NCI-H2107 (cell line): ENCODE data around the gene KRT85.

Experiments used
- DNase-seq: peaks from one replicate; lab custom pipeline; 2025; lab: John Stamatoyannopoulos, UW

The KRT85 gene

DNA sequence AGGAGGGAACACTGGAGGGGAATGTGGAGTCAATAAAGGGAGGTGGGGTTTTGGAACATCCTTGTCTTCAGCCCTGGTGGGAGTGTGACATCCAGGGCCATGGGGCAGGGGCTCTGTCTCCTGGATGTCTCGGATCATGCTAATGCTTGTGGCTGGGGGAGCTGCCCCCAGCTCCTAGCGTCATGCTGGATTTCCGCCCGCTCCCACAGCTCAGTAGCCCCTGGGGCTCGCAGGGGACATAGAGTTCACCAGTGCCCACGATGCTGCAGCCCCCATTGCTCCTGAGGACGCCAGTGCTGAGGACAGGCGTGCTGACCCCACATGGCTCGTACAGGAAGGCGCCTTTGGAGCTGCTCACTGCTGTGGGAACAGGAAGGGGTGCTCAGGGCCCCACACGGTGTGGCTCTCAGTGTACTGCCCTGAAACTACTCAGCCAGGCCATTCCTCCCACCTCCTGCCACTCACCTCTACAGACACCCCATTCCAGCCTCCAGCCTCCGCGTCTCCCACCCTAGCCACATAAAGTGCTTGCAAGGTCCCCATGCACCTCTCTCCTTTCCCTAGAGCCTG lies 27.6 kb upstream of the KRT85 start:
- no peak for DNase-seq

DNA sequence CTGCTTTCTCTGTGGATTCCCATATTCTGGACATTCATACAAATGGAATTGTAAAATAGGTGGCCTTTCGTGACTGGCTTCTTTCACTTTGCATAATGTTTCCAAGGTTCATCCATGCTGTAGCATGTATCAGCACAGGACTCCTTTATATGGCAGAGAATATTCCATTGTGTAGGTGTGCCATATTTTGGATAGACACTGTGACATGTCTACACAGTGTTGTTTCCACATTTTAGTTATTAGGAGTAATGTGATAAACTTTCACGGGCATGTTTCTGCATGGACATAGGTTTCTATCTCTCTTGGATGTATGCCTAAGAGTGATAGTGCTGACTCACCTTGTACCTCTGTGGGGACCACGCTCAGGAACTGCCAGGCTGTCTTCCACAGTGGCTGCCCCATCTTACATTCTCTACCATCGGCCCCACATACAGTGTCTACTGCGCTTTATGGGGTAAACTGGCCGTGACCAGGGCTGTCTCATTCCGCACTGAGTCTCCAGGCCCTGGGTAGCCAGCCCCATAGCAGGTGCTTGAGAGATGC lies 25.3 kb upstream of the KRT85 start:
- DNase-seq, result no peak

DNA sequence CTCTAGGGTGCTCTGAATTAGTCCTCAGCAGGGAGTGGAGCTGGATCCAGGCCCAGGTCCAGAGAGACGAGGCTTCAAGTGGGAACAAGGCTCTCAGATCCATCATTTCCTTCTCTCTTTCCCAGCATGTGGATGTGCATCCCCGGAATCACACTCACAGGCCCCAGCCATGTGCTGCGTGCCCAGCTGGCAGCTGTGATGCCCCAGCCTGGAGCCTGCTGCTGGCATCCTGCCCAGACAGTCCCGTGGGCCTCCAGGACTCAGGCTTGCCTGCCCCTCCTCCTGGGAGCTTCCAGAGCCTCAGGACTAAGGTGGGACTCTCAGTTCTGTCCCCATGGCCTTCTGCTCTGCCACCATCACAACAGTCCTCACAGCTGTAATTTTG lies 24.3 kb upstream of the KRT85 start:
- DNase-seq, result peak; percentile 53

DNA sequence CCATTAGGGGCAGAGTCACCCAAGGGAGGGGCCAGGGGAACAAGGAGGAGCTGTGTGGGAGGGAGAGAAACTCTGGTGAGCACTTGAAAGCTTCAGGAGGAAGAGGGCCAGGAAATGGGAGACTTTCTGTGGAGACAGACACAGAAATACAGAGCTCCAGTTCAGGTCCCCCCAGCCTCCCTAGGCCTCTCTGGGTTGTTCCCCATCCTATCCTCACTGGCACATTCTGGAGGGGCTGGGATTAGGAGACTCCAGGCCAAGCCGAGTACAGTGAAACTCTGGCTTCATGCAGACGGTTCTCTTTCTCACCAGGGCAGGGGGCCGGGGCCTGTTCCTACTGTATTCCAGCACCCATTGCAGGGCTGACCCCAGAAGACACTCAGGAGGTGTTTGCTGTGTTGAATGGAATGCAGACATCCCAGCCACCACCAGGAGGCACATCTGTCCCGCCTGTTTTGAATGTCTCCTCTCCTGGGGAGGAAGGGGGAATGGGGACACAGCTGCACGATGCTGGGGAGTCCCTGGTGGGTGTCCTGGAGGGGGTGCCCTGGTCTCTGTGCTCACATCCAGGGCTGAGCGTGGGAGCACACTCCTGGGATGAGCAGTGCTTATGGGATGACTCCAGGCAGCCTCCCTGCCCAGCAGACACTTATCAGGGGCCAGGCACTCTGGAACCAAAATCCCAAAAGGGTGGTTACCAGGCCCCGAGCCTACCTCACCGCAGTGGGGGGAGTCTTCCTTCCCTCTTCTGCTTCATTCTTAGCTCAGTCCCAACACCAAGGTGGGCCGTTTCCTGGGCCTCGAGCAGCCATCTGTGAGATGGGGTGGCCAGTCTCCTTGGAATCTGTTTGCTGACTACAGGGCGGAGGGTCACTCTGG lies 23.7 kb upstream of the KRT85 start:
- no peak for DNase-seq

DNA sequence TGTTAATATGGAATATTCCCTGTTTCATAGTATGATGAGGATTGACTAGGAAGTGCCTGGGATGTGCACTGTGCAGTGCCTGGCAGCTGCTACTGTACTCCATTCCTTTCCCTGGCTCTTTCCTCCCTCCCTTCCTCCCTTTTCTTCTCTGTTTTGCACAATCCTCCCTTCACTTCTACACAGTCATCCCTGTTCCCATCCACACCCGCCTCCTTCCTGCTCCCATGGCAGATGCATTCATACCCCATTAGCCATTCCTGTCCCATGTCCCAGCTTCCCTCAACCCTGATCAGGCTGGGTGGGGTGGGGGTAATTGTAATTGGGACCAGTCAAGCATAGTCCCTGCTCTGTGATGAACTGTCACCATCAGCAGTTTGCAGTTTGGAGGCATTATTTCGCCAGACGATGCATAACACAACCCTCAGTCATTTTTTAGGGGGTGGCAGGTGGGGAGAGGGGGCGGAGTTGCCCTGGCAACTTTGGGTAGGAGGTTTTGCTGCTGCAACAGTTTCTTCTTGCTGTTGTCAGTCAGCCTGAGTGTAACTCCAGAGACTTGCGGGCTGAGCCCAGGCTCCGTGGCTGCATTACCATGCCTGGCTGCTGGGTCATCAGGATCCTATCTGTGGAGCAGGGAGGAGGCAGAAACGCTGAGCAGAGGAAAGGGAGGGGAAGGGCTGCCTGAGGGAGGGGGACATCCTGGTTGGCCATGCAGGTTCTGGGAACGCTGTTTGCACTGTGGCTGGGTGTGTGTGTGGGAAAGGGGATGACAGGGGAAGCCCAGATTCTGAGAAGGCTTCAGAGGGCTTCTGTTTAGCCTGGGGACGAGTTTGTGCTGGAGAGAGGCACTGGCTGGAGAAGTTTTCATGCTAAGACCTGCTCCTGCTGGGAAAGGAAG lies 22.3 kb upstream of the KRT85 start:
- DNase-seq, result no peak

DNA sequence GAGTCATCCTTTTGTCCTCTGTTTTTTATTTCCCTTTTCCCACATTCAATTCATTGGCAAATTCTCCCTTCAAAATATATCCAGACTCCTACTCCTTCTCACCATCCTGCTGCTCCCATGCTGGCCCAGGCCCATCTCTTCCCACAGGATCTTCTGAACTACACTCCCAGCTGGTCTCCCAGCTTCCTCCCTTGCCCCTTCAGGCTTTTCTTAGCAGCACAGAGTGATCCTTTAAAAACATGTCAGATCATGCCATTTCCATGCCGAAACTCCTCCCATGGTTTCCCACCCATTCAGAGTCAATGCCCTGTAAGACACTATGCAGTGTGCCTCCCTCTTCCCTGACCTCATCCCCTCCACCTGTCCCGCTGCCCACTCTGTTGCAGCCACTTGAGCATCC lies 20.6 kb upstream of the KRT85 start:
- DNase-seq, result no peak

DNA sequence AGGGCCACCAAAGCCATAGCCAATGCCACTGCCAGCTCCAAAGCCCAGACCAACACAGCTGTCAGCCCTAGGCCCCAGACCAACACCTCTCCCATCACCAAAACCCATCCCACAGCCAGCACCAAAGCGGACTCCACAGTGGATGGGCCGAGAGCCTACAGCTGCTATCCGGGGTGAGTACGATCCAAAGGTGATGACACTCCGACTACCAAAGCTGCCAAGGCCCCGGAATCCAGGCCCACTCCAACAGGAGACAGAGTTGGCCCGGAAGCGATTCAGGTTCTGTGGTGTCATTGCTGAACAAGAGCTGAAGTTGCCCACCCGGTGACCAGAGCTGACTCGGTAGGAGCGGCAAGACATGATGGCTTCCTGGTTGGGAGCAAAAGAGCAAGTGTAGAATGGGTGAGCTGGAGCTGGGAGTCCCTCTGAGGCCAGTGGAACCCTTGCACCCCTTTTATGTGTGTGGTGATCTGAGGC lies 18.0 kb upstream of the KRT85 start, which contains the start of gene KRT84:
Gene KRT84 (minus strand): TSS at position 427 of the 477 bp plus-strand sequence. CDS start 67 bp downstream, at position 360.
- DNase-seq, result no peak

DNA sequence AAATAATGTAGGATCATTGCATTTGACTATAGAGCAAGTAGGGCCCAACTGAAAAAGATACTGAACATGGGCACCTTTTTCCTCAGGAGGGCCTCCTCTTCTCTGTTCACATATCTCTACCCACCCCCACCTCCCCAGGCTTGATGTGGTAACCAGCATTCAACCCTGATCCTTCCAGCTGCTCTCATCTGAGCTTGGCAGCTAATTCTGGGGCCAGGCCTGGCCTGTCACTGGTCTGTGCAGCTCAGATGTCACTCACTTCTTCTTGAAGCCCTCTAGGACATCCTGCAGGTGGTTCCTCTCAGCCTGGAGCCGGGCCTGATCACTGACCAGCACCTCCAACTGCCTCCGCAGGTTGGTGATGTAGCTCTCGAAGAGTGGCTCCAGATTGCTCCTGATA lies 16.1 kb upstream of the KRT85 start:
- no peak for DNase-seq

DNA sequence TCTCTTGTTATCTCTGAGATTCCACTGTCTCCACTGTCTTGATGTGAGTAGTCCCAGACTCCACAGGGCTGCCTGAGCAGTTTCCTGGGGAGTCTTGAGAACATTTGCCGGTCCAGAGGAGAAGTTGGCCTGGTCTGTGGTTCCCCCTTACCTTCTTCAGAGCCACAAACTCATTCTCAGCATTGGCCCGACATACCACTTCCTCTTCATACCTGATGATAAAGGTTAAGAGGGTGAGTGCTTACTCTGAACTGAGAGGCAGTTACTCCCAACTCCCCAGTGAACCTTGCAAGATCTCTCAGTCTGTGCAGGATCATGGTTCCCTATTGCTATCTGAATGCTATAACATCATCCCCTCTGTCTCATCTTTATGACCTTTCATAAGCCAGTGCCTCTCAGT lies 15.6 kb upstream of the KRT85 start:
- DNase-seq, result no peak

DNA sequence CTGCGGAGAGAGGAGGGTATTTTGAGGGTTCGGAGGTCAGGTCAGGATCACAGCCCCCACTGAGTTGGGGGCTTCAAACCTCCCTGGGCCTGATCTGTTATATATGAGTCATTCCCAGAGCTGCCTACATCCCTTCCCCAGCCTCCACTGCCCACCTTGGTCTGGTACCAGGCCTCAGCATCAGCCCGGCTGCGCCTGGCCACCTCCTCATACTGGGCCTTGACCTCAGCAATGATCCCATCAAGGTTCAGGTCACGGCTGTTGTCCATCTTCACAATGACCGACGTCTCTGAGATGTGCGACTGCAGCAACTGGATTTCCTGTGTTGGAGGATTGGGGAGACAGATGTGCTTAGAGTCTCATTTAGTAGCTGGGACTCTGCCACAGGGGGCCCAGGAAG lies 13.9 kb upstream of the KRT85 start:
- no peak for DNase-seq

DNA sequence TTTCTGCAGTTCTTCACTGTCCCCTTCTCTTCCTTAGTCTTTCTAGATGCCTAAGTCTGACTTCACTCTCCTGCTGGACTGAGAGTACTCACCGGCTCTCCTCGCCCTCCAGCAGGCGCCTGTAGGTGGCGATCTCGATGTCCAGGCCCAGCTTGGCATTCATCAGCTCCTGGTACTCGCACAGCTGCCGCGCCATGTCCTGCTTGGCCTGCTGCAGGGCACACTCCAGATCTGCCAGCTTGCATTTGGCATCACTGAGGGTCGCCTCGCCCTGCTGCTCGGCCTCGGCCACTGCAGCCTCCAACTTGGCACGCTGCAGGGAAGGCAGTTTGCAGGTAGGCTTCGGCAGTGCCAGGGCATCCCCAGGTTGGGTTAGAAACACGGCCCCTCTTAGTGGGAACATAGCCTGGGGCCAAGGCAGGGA lies 13.0 kb upstream of the KRT85 start:
- DNase-seq, result no peak

DNA sequence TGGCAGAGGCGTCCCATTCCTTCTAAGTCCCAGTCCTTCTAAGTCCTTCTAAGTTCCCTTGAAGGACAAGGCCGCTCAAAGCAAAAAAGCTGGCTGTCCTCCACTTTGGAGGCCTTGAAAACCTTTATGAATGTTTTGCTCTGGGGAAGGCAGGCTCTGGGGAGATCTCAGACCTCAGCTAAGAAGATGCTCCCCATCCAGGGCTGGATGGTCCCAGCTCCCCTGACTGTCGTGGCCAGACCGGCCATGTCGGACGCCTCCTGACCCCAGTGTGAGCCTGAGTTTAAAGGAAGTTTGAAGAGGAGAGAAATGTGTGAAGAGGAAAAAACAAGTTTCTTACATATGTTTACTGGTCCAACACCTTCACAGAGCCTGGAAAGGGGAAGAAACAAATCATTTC lies 12.3 kb upstream of the KRT85 start:
- no peak for DNase-seq

DNA sequence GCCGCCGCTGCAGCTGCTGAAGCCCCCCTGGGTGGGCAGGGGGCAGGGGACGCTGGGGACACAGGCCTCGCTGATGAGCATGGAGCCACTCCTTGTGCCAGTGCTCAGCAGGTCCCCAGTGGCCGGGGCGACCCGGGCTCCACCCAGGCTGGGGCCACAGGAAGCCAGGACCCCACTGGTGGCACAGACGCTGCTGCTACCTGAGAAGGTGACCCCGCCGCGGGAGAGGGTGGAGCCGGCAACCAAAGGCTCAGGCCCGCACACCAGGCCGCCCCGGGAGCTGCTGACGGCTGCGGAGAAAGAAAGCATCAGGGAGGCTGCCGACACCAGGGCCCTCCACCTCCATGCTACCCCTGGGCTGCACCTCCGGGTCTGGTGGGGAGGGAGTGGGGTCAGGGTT lies 10.8 kb upstream of the KRT85 start:
- DNase-seq, result no peak

DNA sequence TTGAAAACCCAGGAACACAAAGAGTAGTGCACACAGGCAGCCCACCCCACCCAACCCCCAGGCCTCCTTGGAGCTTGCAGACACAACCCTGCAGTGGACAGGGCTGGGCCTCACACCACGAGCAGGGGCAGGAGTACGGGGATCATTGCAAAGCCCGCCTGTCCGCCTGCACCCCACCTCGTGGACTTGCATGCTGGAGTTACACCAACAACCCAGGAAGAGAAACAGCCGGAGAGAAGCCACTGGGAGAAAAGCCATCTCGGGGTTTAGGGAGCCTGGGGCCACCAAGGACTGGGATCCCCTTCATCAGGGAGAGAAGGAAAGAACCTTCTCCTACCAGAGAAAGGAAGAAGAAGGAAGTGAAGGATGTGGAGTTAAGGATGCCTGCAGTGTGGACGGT lies 10.0 kb upstream of the KRT85 start:
- DNase-seq, result no peak

DNA sequence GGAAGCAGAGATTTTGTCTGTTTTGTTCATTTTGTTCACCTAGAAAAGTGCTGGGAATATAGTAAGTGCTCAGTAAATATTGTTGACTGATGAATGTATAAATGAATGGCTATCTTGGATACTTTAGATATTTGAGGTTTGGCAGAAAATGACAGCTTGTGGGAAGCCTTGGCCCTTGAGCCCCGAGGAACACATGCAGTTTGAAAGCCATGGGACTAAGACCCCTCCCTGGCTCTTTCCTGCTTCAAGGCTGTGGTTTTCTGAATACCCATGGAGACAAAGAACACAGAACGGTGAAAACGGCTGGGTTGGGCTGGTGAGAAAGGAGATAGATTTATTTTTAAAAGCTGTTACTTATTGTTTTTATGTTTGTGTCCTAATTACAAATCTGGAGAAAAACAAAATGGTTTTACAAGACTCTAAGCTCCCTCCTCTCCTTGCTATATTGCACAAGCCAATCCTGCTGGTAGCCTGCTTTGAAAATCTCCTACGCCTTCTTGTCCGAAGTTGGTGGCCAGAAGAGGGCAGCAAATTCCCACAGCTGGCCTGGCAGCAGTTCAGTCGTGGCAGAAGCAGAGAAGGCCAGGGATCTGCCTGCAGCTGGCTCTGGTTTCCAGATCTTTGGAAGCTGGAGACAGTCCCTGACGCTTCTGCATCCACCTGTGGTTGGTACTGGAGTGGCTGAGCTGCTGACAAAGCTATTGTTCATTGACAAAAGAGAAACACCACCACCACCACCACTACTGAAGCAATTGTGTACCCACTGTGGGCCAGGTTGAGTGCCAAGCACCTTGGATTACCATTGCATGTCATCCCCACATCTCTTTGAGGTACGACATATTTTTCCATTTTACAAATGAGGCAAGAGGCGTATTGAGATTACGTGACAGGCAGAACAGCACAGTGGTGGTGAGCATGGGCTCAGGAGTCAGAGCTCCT lies 5.2 kb upstream of the KRT85 start:
- DNase-seq, result peak; percentile 90

DNA sequence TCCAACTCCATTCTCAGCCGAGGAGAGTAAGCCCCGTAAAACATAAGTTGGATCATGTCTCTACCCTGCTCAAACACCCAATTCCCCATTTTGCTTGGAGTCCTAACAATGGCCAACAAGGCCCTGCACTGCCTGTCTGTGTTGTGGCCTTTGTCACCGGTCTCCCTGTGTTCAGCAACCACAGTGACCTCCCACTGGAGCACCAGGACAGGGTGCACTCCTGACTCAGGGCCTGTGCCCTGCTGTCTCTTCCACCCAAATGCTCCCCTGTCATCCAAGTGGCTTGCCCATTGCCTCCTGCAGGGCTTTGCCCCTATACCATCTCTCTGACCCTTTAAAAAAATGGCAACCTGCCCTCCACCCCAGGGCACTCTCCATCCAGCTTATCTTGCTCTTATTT lies 4.4 kb upstream of the KRT85 start:
- DNase-seq, result no peak

DNA sequence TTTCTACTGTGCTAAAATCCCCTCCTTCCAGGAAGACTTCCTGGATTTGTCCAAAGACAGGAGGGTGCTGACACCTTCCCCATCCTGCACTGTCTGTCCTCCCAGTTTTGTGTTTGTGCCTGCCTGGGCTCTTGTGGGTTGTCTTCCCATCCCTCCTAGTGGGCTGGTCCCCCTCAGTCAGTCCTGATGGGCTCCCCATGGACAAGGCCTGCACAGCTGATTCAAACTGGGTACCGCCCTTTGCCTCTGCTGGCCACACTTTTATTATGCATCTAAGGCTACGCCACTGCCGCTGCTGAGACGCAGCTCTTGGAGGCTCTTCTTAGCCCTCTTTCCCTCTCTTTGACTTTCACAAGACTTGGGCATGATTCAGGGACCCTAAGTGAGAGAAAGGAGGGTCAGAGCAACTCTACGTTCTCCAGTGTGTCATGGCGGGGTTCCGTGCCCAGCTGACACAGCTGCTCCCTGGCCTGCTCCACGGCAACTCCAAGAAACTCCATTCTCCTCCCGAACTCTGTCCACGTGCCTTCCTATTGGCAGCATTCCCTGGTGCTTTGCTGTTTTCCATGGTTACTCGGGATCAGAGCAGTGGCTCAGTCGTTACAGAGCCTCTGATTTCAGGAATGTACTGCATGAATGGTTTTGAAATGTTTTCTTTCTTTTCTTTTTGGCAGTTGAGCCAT lies 3.8 kb upstream of the KRT85 start:
- DNase-seq, result no peak

DNA sequence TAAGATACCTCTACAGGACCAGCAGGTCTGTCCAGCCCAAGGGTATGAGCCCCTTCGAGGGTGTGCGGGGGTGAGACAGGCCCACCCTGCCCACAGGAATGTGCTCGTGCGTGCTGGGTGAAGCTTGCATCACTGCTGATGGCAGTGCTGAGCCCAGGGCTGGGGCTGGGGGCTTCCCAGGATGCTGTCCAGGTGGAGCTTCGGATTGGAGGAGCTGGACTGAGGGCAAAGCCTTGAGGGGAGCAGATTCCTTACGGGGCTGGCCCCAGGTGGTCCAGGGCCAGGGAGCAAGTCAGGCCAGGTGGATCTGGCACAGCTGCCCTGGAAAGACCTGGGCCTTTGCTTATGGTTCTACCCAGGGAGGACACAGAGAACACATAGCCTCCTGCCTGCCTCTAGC lies 2.5 kb upstream of the KRT85 start:
- DNase-seq, result no peak

DNA sequence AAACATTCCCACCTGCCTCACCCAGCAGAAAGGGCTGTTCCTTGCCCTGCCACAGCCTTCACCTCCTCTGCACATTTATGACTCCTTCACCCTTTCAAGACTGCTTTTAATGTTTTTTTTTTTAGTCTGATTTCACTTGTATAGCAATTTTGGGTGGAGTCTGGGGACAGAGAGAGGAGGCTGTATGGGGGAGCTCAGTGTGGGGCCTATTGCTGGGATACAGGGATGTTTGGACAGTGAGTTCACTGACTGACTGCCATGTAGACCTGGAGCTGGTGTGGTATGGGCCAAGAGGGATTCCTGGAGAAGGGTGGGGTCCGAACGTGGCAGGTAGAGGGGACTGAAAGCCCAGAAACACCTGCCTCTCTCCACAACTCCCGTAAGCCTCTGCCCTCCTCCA lies 1.9 kb upstream of the KRT85 start:
- no peak for DNase-seq

DNA sequence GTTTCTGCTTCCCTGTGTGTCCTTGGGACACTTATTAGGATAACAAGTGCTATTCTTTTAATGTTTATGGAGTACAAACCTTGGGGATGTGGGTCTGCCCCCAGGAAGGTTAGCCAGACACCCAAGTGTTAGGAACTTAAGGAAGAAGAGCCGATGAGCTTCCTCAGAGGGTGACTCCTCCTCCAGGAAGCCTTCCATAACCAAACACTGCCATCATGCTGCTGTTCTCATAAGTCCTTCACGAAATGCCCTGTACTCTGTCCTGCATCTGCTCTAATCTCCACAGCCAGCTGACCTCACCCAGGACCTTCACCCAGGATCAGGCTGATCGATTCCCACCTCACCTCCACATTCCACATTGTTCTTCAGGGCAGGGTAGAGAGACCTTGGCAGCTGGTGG lies 1.2 kb upstream of the KRT85 start:
- DNase-seq, result no peak

DNA sequence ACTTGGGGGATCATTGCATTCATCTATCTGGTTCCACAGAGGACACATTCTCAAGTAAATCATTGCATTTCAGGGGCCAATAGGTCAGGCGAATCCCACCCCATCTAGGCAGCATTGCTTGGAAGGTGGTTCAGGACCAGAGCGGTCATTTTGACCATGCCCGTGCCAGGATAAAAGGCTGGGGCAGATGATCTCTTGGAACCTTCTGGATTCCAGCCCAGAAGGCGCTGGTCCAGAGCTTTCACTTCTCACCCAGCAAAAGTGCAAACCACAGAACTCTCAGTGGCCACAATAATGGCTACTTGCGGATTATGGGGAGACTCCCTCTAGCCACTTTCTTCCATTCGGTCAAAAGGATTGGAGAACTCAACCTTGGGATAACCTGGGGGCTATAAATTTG lies 595 bp upstream of the KRT85 start:
- DNase-seq, result no peak
